Trophoblast cell (in vitro differentiated cells and primary cell): ENCODE data around the gene RSRP1.
"Not testable (repeated sequence)": the region's sequence is repeated elsewhere in the genome, so short reads cannot be mapped to it uniquely, and the experiment has no call there.

Experiments used
- DNase-seq, 2 donors: peaks; one replicate each; pipeline ENCODE4 v3.0.0-alpha.2; 2016
- H2AFZ ChIP-seq: 2 replicates; pipeline ENCODE4 v1.6.1; 2013; ENCODE audit warnings: low read length, moderate library complexity, mild to moderate bottlenecking; ENCODE audit not compliant: insufficient read depth, poor library complexity
- H2AK5ac ChIP-seq: 2 replicates; pipeline ENCODE4 v1.6.1; 2013; ENCODE audit warnings: mild to moderate bottlenecking, low read length
- H2BK120ac ChIP-seq: 2 replicates; pipeline ENCODE4 v1.6.1; 2013; ENCODE audit warnings: low read length, mild to moderate bottlenecking, moderate library complexity; ENCODE audit not compliant: insufficient read depth, poor library complexity
- H2BK12ac ChIP-seq: 2 replicates; pipeline ENCODE4 v1.6.1; 2013; ENCODE audit warnings: mild to moderate bottlenecking, low read length, moderate library complexity
- H2BK5ac ChIP-seq: 2 replicates; pipeline ENCODE4 v1.6.1; 2013; ENCODE audit warnings: low read length, low read depth, moderate library complexity, mild to moderate bottlenecking; ENCODE audit not compliant: poor library complexity
- H3K14ac ChIP-seq: 2 replicates; pipeline ENCODE4 v1.6.1; 2013; ENCODE audit warnings: mild to moderate bottlenecking, low read length
- H3K18ac ChIP-seq: 2 replicates; pipeline ENCODE4 v1.6.1; 2013; ENCODE audit warnings: mild to moderate bottlenecking, low read length
- H3K23ac ChIP-seq: 2 replicates; pipeline ENCODE4 v1.6.1; 2013; ENCODE audit warnings: low read length
- H3K27ac ChIP-seq: 2 replicates; pipeline ENCODE4 v1.5.1; 2013; ENCODE audit warnings: low read depth, mild to moderate bottlenecking, inconsistent platforms, low read length, moderate library complexity
- H3K27me3 ChIP-seq: 2 replicates; pipeline ENCODE4 v1.6.1; 2013; ENCODE audit warnings: inconsistent platforms, mild to moderate bottlenecking, low read length, moderate library complexity; ENCODE audit not compliant: insufficient read depth
- H3K36me3 ChIP-seq, 2 experiments: 1 replicate in 1 of 2; 2 replicates in 1 of 2; pipeline ENCODE4 v1.6.1; 2013; ENCODE audit warnings: low read length in 2 of 2, mild to moderate bottlenecking in 2 of 2, moderate library complexity in 1 of 2; ENCODE audit not compliant: insufficient read depth in 2 of 2, control insufficient read depth in 1 of 2
- H3K4ac ChIP-seq: 2 replicates; pipeline ENCODE4 v1.6.1; 2013; ENCODE audit warnings: low read depth, mild to moderate bottlenecking, low read length, moderate library complexity
- H3K4me1 ChIP-seq, 2 experiments: 1 replicate in 1 of 2; 2 replicates in 1 of 2; pipeline ENCODE4 v1.6.1; 2013; ENCODE audit warnings: low read length in 2 of 2, mild to moderate bottlenecking in 2 of 2, moderate library complexity in 1 of 2; ENCODE audit not compliant: insufficient read depth in 2 of 2, control insufficient read depth in 1 of 2
- H3K4me2 ChIP-seq: 2 replicates; pipeline ENCODE4 v1.6.1; 2013; ENCODE audit warnings: inconsistent platforms, mild to moderate bottlenecking, low read length, moderate library complexity
- H3K4me3 ChIP-seq: 2 replicates; pipeline ENCODE4 v1.5.1; 2013; ENCODE audit warnings: mild to moderate bottlenecking, low read depth, low read length, inconsistent platforms
- H3K79me1 ChIP-seq: one replicate; pipeline ENCODE4 v1.6.1; 2013; ENCODE audit warnings: low read length
- H3K79me2 ChIP-seq: 2 replicates; pipeline ENCODE4 v1.6.1; 2013; ENCODE audit warnings: low read length, mild to moderate bottlenecking; ENCODE audit not compliant: control insufficient read depth, insufficient read depth, poor library complexity
- H3K9ac ChIP-seq: 2 replicates; pipeline ENCODE4 v1.6.1; 2013; ENCODE audit warnings: mild to moderate bottlenecking, low read length
- H3K9me3 ChIP-seq: 2 replicates; pipeline ENCODE4 v1.6.1; 2013; ENCODE audit warnings: low read depth, mild to moderate bottlenecking, control low read depth, inconsistent platforms, low read length; ENCODE audit not compliant: insufficient read depth
- H4K12ac ChIP-seq: 2 replicates; pipeline ENCODE4 v1.6.1; 2013; ENCODE audit warnings: low read depth, mild to moderate bottlenecking, low read length, moderate library complexity
- H4K8ac ChIP-seq: 2 replicates; pipeline ENCODE4 v1.6.1; 2013; ENCODE audit warnings: low read depth, mild to moderate bottlenecking, low read length, moderate library complexity
- H4K91ac ChIP-seq: one replicate; pipeline ENCODE4 v1.6.1; 2013; ENCODE audit warnings: low read depth, mild to moderate bottlenecking, low read length, moderate library complexity
- whole genome bisulfite sequencing: extraction: QIAGEN DNeasy Blood & Tissue Kit; methylation state at CpG from one replicate; pipeline ENCODE4 v1.1.7; 2013; ENCODE audit warnings: missing lambda C conversion rate; ENCODE audit not compliant: insufficient read length, insufficient coverage; ENCODE audit errors: extremely low coverage; 5-methylcytosine and 5-hydroxymethylcytosine counted together

RSRP1 gene

GRCh38 chr1:25290043-25290442 is 42.8 kb upstream of the RSRP1 start:
- H3K14ac ChIP-seq, H3K79me2 ChIP-seq, H3K27ac ChIP-seq, H2AFZ ChIP-seq, DNase-seq, H3K9ac ChIP-seq, H3K18ac ChIP-seq, H3K79me1 ChIP-seq, H2BK12ac ChIP-seq, H3K9me3 ChIP-seq, H3K36me3 ChIP-seq, H4K12ac ChIP-seq, H4K8ac ChIP-seq, H2BK5ac ChIP-seq, H2BK120ac ChIP-seq, H3K27me3 ChIP-seq, H4K91ac ChIP-seq, H3K4me1 ChIP-seq, H2AK5ac ChIP-seq, H3K23ac ChIP-seq, H3K4me2 ChIP-seq, H3K4ac ChIP-seq, H3K4me3 ChIP-seq: not testable (repeated sequence)
- no CpG with 5 or more reads among the region's 6 CpGs for whole genome bisulfite sequencing

GRCh38 chr1:25288573-25289101 is 41.4 kb upstream of the RSRP1 start:
- H3K27me3 ChIP-seq, H2BK12ac ChIP-seq, H3K14ac ChIP-seq, H3K27ac ChIP-seq, H3K4me3 ChIP-seq, H3K18ac ChIP-seq, H3K4me1 ChIP-seq, H2BK120ac ChIP-seq, H3K79me1 ChIP-seq, H2AFZ ChIP-seq, H3K9me3 ChIP-seq, H2AK5ac ChIP-seq, DNase-seq, H4K12ac ChIP-seq, H3K23ac ChIP-seq, H3K4ac ChIP-seq, H3K9ac ChIP-seq, H3K79me2 ChIP-seq, H4K91ac ChIP-seq, H4K8ac ChIP-seq, H3K4me2 ChIP-seq, H3K36me3 ChIP-seq, H2BK5ac ChIP-seq: not testable (repeated sequence)
- no CpG with 5 or more reads among the region's 8 CpGs for WGBS

- not testable (repeated sequence) for H3K23ac ChIP-seq, H4K91ac ChIP-seq, H3K9ac ChIP-seq, DNase-seq, H2AFZ ChIP-seq, H3K9me3 ChIP-seq, H3K27me3 ChIP-seq, H3K36me3 ChIP-seq, H4K8ac ChIP-seq, H3K79me1 ChIP-seq, H2BK120ac ChIP-seq, H3K27ac ChIP-seq, H4K12ac ChIP-seq, H3K79me2 ChIP-seq, H3K4me1 ChIP-seq, H2BK5ac ChIP-seq, H3K4me3 ChIP-seq, H2AK5ac ChIP-seq, H3K4ac ChIP-seq, H3K4me2 ChIP-seq, H3K14ac ChIP-seq, H3K18ac ChIP-seq, H2BK12ac ChIP-seq
- WGBS = no CpG with 5 or more reads among the region's 6 CpGs
Measured at GRCh38 chr1:25287164-25287563, 39.9 kb upstream of the RSRP1 start.

GRCh38 chr1:25285862-25286261 is 38.6 kb upstream of the RSRP1 start:
- not testable (repeated sequence) for H2BK5ac ChIP-seq, H3K18ac ChIP-seq
- WGBS = no CpG with 5 or more reads among the region's 3 CpGs

More at GRCh38 chr1:25285862-25286261, 38.6 kb upstream of the RSRP1 start:
- not testable (repeated sequence) for H3K4me2 ChIP-seq, H3K9me3 ChIP-seq, H2BK12ac ChIP-seq, H3K36me3 ChIP-seq, H3K4me1 ChIP-seq, H3K23ac ChIP-seq, H3K79me2 ChIP-seq, H2AFZ ChIP-seq, H3K27ac ChIP-seq, H3K79me1 ChIP-seq, H3K9ac ChIP-seq, H3K4ac ChIP-seq, DNase-seq, H3K27me3 ChIP-seq, H4K8ac ChIP-seq, H3K14ac ChIP-seq, H2AK5ac ChIP-seq, H2BK120ac ChIP-seq, H4K91ac ChIP-seq, H3K4me3 ChIP-seq, H4K12ac ChIP-seq
